ENCODE results near the gene ARHGAP15.
"Not testable (repeated sequence)": the region's sequence is repeated elsewhere in the genome, so short reads cannot be mapped to it uniquely, and the experiment has no call there.

ARHGAP15 gene

DNA sequence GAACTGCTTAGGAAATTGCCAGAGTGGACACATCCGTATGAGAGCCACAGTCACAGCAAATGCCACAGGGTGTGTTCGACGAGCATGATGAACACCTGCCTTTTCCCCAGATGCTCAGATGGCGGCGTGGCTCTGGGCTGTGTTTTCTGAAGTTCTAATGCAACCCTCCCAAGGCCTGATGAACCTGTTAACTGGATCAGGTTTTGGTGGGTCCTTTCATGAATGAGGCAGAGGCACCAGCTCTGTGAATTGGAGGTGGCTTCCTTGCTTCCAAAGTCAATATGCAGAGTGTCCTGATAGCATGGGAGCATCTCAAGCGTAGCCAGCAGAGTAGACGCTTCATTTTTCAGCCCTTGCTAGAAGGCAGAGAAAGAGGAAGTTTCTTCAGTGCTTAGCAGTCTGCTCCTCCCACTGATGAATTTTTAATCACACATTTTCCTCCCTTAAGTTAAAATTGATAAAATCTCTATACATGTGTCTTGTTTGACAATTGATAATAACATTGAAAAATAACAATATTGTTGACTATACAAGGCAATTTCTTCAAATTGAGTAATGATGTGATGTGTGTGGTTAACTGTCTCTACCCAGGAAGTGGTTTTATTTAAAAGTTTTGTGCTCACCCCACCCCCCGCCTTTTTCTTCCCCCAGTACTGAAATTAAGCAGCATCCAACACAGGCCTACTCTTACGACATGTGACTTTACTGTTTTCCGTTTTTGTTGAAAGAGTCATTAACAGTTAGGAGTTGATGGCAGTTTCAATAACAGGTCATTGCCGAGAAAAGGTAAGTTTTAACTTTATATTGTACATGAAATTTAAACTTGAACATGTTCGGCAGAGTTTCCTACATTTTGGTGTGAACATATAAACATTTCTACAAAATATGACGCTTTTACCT, at the start of gene ARHGAP15:
ARHGAP15 (plus strand) TSS at position 739 of the 900 bp plus-strand sequence.
- peak; percentile 91 for DNase-seq

DNA sequence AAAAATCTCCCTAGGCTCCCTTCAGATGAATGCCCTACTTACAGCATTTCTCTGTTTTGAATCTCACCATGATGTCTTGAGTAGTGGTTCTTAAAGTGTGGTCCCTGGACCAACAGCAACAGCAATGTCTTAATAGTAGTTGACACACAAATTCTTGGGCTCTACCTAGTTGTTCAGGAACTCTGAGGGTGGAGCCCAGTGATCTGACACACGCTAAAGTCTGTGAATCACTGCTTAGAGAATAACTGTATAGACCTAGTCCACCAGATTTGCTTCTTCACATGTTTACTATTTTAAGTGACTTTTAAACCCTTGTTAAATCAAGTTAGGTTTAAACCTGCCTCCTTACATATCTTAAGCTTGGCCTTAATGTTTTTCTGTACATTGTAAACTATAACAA, 47.6 kb upstream of the ARHGAP15 start:
- DNase-seq, result no peak

DNA sequence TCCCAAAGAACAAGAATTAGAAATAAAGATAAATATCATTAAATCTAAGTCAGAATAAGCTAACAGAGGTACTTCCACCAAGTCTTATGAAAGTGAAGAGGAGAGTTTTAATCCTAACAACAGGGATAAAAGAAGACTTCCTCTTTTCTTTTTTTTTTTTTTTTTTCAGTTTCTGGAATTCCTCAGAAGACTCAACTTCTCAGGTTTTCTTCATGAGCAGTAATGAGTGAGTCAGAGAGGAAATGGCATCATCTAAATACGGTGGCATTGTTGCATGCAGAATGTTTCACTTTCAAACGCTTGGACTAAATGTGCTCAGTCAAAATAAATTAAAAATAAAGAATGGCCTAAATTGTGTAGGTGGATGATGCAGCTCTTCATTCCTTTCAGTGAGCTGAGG, 45.6 kb upstream of the ARHGAP15 start:
- DNase-seq, result peak; percentile 60

DNA sequence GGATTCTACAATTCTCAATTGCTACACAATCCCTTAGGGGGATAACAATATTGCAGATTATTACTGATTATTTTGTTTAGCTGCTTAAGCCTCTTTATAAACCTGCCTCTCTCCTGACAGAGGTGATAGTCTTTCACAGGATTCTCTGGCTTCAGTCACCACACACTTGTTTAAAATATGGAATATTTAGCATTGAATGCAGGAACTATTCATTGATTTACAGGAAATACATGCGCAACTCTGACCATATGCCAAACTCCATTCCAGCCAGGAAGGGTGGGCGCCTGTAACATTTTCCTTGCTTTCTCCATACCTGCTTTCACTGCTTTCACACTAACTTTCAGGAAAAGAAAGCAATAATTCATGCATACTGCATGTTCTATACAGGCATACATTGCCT, 44.8 kb upstream of the ARHGAP15 start:
- no peak for DNase-seq

DNA sequence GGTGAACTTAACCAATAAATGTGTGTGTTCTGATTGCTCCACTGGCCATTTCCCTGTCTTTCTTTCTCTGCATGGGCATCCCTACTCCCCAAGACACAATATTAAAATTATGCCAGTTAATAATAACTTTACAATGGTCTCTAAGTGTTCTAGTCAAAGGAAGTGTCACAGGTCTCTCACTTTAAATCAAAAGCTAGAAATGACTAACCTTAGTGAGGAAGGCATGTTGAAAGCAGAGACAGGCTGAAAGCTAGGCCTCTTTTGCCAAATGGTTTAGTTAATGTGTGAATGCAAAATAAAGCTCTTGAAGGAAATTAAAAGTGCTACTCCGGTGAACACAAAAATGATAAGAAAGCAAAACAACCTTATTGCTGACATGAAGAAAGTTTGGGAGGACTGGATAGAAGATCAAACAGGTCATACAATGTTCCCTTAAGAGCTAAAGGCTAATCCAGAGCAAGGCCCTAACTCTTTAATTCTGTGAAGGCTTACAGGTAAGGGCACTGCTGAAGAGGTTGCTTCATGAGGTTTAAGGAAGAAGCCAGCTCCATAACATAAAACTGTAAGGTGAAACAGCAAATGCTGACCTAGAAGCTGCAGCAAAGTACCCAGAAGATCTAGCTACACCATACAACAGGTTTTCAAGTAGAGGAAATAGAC, 44.0 kb upstream of the ARHGAP15 start:
- peak; percentile 79 for DNase-seq

DNA sequence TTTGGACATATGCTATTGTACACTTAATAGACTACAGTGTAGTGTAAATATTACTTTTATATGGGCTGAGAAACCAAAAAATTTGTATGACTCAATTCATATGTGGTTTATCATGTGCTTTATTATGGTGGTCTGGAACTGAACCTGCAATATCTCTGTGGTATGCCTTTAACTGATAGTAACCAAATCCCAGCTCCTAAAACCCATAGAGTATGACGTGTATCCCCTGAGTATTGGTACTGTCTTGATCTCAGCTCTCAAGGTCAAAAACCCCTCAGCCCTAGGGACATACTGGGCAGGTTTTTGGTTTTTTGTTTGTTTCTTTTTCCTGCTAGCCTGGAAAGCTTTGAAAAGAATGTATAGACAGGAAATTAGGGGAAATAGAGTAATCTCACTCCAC, 42.2 kb upstream of the ARHGAP15 start:
- peak; percentile 13 for DNase-seq

DNA sequence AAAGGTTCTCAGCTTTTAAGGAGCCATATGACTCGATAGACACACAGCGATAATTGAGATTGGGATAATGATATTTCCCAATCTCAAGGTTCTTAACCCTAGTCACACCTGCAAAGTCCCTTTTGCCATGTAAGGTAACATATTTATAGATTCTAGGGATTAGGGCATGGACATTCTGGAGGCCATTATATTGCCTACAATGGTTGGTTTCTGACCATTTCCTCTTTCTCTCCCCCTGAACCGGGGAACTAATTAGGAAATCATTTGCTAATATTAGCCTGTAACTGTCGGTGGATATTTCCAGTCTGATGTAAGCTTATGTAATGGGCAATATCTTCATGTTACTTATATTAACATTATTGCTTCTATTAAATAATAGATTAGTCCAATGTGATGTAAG, 40.8 kb upstream of the ARHGAP15 start:
- DNase-seq, result no peak

DNA sequence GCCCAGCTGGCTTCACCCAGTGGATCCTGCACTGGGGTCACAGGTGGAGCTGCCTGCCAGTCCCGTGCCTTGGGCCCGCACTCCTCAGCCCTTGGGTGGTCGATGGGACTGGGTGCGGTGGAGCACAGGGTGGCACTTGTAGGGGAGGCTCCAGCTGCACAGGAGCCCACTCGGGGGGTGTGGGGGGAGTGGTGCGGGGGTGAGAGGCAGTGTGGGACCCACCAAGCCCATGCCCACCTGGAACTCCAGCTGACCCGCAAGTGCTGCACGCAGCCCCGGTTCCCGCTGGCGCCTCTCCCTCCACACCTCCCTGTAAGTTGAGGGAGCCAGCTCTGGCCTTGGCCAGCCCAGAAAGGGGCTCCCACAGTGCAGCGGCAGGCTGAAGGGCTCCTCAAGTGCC, 39.7 kb upstream of the ARHGAP15 start:
- not testable (repeated sequence) for DNase-seq

DNA sequence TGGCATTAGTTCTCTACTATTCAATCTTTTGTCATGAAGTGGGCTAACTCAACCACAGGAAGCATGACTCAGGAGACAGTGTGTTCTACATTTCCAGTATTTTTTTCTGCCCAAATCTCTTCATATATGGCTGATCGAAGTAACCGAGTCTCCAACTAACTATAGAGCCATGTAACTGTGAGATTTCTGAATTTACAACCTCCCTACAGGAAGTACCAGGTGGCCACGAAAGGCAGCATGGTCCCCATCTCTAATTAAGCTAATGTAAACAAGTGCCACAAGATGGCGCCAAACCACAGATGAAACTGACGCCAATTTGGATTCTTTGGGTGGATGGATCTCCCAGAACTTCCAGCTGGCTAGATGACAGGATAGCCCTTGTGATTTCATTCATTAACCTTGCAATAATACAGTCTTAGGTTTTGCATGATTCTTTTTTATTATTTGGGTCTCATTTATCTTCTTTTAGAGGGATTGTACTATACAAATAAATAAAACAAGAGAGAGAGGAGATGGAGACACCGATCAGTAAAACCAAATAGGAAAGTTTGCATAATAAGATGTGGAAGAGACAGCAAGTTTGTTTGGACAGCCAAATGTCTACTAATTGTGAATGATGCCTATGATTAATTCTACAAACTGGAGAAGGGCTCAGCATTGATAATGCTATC, 18.3 kb upstream of the ARHGAP15 start:
- peak; percentile 77 for DNase-seq

DNA sequence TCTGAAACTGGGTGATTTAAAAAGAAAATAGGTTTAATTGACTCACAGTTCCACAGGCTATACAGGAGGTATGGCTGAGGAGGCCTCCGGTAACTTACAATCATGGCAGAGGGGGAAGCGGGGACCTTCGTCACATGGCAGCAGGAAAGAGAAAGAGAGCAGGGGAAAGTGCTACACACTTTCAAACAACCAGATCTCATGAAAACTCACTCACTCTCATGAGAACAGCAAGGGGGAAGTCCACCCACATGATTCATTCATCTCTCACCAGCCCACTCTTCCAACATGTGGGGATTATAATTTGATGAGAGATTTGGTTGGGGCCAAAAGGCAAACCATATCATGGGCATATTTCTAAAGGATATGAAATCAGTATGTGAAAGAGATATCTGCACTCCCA, 12.0 kb upstream of the ARHGAP15 start:
- no peak for DNase-seq

DNA sequence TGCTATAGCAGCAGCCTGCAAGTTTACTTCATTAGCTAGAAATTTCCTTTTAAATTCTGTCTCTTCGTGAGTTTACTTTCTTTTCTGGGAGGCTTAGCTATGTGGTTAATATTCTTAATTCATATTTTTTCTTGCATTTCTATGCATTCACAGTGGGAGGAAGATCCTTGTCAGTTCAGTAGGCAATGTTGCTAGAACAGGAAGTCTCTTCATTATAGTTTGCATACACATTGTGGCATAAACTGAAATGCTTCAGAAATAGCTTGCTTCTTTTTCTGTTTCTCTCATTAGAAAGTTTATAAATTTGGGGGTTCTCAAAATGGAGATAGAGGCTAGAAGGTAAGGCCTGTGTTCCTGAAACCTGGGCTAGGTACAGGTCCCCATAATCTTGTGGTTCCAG, 8.1 kb upstream of the ARHGAP15 start:
- DNase-seq, result no peak

DNA sequence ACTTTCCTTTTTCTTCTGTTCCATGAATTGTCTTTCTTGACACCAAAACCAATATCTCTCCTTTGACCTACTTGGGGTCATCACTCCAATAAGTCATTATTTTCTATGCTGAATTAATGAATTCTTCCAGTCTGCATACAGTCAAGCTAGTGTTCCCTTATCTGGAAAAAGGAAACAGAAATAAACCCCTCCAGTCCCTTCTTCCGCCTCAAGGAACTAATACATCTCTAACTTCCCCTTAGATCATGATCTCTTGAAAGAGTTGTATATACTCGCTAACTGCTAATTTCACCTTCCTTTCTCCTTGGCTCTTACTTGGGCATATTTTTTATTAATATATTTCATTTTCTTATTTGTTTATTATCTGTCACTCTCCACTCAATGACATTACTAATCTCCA, 7.3 kb upstream of the ARHGAP15 start:
- no peak for DNase-seq

DNA sequence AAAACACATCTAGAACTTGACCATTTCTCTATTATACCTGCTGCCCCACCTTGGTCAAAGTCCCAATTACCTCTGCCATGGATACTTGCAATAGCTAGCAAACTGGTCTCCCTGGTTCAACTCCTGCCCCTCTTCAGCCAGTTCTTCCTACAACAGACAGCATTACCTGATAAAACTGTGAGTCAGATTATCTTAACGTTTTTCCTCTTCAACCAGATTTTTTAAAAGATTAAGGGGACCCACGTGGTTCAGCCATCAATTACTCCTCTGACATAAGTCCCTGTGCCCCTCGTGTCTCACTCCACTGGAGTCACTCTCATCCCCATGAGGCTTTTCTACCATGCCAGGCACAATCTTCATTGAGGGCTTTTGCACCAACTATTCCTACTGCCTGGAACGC, 5.3 kb upstream of the ARHGAP15 start:
- DNase-seq, result no peak

DNA sequence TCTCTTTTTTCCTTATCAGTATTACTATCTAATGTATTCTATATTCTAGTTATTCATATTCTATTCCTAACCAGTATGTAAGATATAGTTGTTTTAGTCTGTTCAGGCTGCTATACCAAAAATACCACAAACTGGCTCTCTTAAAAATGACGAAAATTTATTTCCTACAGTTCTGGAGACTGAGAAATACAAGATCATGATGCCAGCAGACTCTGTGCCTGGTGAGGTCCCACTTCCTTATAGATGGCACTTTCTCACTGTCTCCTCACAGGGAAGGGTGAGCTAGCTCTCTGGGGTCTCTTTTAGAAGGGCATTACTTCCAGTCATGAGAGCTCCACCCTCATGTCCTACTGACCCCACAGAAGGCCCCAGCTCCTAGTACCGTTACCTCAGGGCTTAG, 4.8 kb upstream of the ARHGAP15 start:
- no peak for DNase-seq

DNA sequence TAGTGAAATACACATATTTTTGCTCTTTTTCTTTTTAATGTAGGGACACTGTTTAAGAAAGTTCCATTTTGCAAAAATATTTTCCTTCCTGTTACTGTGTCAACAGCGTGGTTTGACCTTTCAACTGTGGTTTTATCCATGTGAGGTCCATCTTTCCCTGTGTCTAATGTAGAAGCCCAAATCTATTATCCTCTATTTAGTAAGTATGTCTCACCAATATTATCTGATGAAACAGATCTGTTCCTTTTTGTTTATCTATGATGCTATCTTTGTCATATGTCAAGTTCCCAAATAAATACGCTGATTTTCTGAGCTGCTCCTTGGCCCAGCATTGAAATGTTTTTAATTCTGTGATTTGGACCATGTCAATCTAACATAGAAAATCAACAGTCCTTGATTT, 3.5 kb upstream of the ARHGAP15 start:
- no peak for DNase-seq

DNA sequence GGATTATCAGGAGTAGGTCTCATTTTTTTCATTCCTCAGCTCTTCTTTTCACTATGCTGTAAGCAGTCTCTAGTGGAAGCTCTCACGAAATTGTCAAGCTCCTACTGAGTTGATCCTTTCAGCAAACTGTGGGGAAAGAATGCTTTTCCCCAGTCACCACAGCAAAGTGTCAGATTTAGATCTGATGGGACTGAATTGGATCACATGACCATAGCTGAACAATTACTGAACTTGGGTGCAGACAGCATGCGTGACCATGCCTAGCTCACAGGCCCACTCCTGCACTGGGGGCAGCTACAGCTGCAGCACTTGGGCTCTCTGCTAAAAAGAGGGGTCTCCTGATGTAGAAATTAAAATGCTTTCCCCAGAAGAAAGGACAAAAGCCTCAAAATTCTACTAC, 3.1 kb downstream of the ARHGAP15 start:
- peak; percentile 74 for DNase-seq

DNA sequence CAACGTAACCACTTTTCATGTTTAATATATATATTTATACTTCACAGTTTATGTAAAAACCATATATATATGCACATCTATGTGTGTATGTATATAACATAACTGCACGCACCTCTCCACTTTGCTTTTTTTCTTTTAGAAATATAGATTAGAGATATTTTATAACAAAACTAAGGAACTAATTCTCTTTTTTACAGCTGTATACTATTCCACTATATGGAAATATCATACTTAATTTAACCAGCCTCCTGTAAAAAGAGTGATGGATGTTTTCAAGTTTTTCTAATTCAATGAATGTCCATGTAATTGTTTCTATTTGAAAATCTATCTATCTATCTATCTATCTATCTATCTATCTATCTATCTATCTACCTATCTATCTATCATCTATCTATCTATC, 4.6 kb downstream of the ARHGAP15 start:
- no peak for DNase-seq

DNA sequence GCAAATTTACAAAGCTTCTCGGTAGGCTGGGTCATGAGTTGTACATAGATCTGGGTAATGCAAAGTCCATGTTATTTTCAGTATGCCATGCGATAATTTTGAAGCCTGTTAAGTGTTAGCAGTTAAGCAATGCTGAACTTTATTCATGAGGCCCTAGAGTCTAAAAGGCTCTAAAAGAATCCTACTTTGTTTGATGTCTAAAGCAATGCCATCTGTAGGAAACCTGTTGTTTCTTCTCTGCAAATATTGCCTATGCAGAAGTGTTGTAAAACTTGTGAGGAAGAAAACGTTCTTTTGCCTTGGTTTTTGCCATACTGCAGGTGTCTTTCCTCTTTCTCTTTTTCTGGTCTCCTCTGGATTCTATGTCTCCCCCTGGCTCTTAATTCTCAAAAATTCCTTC, 9.1 kb downstream of the ARHGAP15 start:
- DNase-seq, result no peak

DNA sequence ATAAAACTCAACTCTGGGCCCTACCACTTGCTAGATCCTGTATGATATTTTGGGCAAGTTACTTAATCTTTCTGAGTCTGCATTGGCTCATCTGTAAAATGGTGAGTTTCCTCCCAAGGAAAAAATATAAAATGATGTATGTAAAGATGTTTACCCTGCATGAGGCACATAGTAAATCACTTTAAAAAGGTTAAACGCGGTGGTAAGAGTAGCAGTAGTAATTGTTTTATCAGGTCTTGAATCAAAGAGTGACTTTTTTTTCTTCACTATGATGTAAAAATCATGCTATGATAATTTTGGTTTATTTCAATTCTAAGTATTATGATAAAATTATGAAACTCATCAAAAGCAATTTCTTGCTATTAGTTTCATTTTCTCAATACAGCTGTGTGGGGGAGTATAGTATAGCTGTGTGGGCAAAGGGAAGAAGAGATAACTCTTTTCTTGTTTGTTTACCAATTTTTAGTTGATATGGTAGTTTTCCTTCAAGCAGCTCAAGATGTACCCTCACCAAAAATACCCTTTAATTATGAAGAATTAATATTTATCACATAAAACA, 10.7 kb downstream of the ARHGAP15 start:
- peak; percentile 25 for DNase-seq

DNA sequence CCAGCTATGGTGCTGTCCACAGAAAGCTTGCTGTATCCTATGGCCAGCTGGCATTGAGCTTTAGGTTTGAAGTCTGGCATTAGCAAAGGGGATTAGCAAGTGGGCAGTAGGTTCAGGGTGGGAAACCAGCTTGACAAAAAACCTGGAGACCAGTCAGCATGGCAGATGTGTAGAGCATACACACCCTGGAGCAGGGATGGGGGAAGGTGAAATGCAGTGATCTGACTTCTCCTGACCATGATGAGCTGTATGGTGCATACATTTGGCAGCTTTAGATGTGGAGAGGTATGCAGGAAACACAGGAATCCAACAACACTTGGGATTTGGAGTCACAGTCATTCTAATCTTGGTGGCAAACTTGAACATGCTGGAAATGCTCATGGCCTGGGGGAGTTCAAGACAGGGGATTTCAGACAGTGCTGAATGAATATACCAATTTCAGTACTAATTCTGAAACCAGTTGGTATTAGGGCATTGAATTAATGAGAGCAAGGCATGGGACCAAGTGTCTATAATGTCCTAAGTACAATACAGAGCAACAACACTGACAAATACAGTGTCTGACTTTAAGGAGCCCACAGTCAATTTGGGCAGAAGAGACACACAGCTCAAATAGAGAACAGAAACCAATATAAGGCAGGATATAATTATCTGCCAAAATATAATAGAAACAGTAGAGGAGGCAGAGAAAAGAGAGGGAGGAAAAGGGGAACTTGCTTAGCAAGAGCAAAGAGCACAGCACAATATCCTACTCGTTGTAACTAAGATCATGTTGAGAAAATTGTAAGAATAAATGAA, 11.8 kb downstream of the ARHGAP15 start:
- peak; percentile 42 for DNase-seq

DNA sequence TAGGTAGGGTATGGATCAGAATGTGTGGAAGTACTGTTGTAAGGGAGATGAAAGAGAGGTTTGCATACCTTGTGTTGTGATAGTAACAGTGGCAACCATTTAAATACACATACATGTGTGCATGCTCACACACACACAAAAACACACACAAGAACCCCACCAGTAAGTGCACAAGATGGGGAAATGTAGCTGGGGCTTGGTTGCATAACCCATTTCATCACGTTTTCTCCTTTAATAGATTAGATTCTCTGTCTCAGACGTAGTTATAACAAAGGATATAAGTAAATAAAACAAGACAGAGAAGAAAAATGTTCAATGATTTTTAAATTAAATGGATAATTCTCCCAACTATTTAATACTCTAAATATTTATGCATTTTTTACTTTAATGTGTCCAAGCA, 13.4 kb downstream of the ARHGAP15 start:
- DNase-seq, result no peak

DNA sequence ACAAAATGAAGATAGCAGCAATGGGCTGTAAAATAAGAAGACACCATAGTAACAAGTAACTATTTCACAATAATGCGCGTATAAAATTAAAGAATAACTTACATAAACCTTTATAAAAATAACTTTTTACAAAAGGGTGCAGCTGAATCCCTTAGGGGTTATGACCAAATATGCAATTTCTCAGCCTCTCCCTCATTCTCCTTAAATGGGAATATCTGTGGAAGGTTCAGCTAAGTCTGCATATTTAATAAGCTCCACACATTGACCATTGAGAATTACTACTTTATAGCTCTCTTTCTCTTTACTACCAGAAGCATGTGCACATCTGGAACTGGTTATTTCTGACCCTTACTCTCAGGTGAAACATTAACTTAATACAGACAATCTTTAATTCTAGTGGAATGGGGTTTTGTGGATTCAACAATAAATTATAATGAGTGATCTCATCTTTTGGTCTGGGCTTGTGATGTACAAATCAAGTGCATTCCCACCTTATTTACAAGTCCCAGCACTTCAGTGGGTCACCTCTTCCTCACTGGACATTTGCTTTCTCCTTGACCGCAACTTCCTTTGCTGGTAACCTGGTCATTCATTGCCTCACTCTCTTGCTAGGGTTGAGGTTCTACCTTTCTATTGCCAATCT, 15.7 kb downstream of the ARHGAP15 start:
- no peak for DNase-seq
